ENCODE measurements around the gene NQO1.

The NQO1 gene

GRCh38 chr16:69688589-69688988 is 37.8 kb downstream of the NQO1 start:
- peaks cover 40% of the 10 kb centered on the region for H3K36me3 ChIP-seq (ENCODE audit: insufficient read depth, insufficient read length, low read length)
- H3K9me3 ChIP-seq (ENCODE audit: insufficient read depth, low read length), result no peaks in the 10 kb centered on the region
- TF ChIP-seq YY1 (IDR thresholded peaks at IDR 0.05; ENCODE audit: insufficient read depth, insufficient read length), result no peak
- no peak for TF ChIP-seq SUZ12 (IDR thresholded peaks at IDR 0.05; ENCODE audit: extremely low read depth, insufficient read depth, insufficient read length)
- no peak for TF ChIP-seq ZNF274 (IDR thresholded peaks at IDR 0.05; ENCODE audit: low read depth, low read length)
- no peaks in the 10 kb centered on the region for H3K4me1 ChIP-seq (ENCODE audit: insufficient read depth, insufficient read length)
- no peaks in the 10 kb centered on the region for H3K27me3 ChIP-seq (ENCODE audit: insufficient read depth, insufficient read length)
- no peak overlapping the region for H3K4me3 ChIP-seq (ENCODE audit: insufficient read length, low read depth)
- H3K9ac ChIP-seq (ENCODE audit: insufficient read length, low read depth), result no peak overlapping the region
- DNase-seq (ENCODE audit: low read depth, low spot score), result no peak

- peaks cover 56% of the 10 kb centered on the region for H3K36me3 ChIP-seq (ENCODE audit: insufficient read depth, insufficient read length, low read length)
- TF ChIP-seq ZNF274 (IDR thresholded peaks at IDR 0.05; ENCODE audit: low read depth, low read length), result no peak
- TF ChIP-seq SUZ12 (IDR thresholded peaks at IDR 0.05; ENCODE audit: extremely low read depth, insufficient read depth, insufficient read length), result no peak
- DNase-seq (ENCODE audit: low read depth, low spot score), result no peak
- no peak overlapping the region for H3K4me3 ChIP-seq (ENCODE audit: insufficient read length, low read depth)
- H3K27me3 ChIP-seq (ENCODE audit: insufficient read depth, insufficient read length), result no peaks in the 10 kb centered on the region
- H3K9ac ChIP-seq (ENCODE audit: insufficient read length, low read depth), result no peak overlapping the region
- no peaks in the 10 kb centered on the region for H3K9me3 ChIP-seq (ENCODE audit: insufficient read depth, low read length)
- no peaks in the 10 kb centered on the region for H3K4me1 ChIP-seq (ENCODE audit: insufficient read depth, insufficient read length)
Observed at GRCh38 chr16:69680358-69680757, 46.0 kb downstream of the NQO1 start.

GRCh38 chr16:69672998-69673713 is 53.2 kb downstream of the NQO1 start:
- no peak for DNase-seq (ENCODE audit: low read depth, low spot score)
- peaks cover 70% of the 10 kb centered on the region for H3K36me3 ChIP-seq (ENCODE audit: insufficient read depth, insufficient read length, low read length)
- H3K4me3 ChIP-seq (ENCODE audit: insufficient read length, low read depth), result no peak overlapping the region
- no peak overlapping the region for H3K9ac ChIP-seq (ENCODE audit: insufficient read length, low read depth)
- no peaks in the 10 kb centered on the region for H3K4me1 ChIP-seq (ENCODE audit: insufficient read depth, insufficient read length)
- H3K27me3 ChIP-seq (ENCODE audit: insufficient read depth, insufficient read length), result no peaks in the 10 kb centered on the region
- H3K9me3 ChIP-seq (ENCODE audit: insufficient read depth, low read length), result no peaks in the 10 kb centered on the region
- TF ChIP-seq ZNF274 (IDR thresholded peaks at IDR 0.05; ENCODE audit: low read depth, low read length) (no peak), SUZ12 (IDR thresholded peaks at IDR 0.05; ENCODE audit: extremely low read depth, insufficient read depth, insufficient read length) (no peak), YY1 (IDR thresholded peaks at IDR 0.05; ENCODE audit: insufficient read depth, insufficient read length) (no peak)

GRCh38 chr16:69672315-69672997 is 53.9 kb downstream of the NQO1 start:
- TF ChIP-seq SUZ12 (IDR thresholded peaks at IDR 0.05; ENCODE audit: extremely low read depth, insufficient read depth, insufficient read length) (no peak), ZNF274 (IDR thresholded peaks at IDR 0.05; ENCODE audit: low read depth, low read length) (no peak), YY1 (IDR thresholded peaks at IDR 0.05; ENCODE audit: insufficient read depth, insufficient read length) (no peak)
- no peaks in the 10 kb centered on the region for H3K27me3 ChIP-seq (ENCODE audit: insufficient read depth, insufficient read length)
- no peak overlapping the region for H3K4me3 ChIP-seq (ENCODE audit: insufficient read length, low read depth)
- H3K9me3 ChIP-seq (ENCODE audit: insufficient read depth, low read length), result no peaks in the 10 kb centered on the region
- no peak for DNase-seq (ENCODE audit: low read depth, low spot score)
- H3K4me1 ChIP-seq (ENCODE audit: insufficient read depth, insufficient read length), result no peaks in the 10 kb centered on the region
- H3K9ac ChIP-seq (ENCODE audit: insufficient read length, low read depth), result no peak overlapping the region
- H3K36me3 ChIP-seq (ENCODE audit: insufficient read depth, insufficient read length, low read length), result peaks cover 68% of the 10 kb centered on the region

- Histone ChIP-seq H3K4me3 (ENCODE audit: insufficient read length, low read depth) (no peak overlapping the region), H3K9me3 (ENCODE audit: insufficient read depth, low read length) (no peaks in the 10 kb centered on the region), H3K36me3 (ENCODE audit: insufficient read depth, insufficient read length, low read length) (peaks cover 50% of the 10 kb centered on the region), H3K27me3 (ENCODE audit: insufficient read depth, insufficient read length) (no peaks in the 10 kb centered on the region), H3K9ac (ENCODE audit: insufficient read length, low read depth) (no peak overlapping the region), H3K4me1 (ENCODE audit: insufficient read depth, insufficient read length) (no peaks in the 10 kb centered on the region)
- DNase-seq (ENCODE audit: low read depth, low spot score), result no peak
- TF ChIP-seq YY1 (IDR thresholded peaks at IDR 0.05; ENCODE audit: insufficient read depth, insufficient read length) (no peak), SUZ12 (IDR thresholded peaks at IDR 0.05; ENCODE audit: extremely low read depth, insufficient read depth, insufficient read length) (no peak), ZNF274 (IDR thresholded peaks at IDR 0.05; ENCODE audit: low read depth, low read length) (no peak)
Observed at GRCh38 chr16:69669577-69669976, 56.8 kb downstream of the NQO1 start.

GRCh38 chr16:69663846-69664245 is 62.5 kb downstream of the NQO1 start:
- H3K27me3 ChIP-seq (ENCODE audit: insufficient read depth, insufficient read length), result no peaks in the 10 kb centered on the region
- H3K4me1 ChIP-seq (ENCODE audit: insufficient read depth, insufficient read length), result no peaks in the 10 kb centered on the region
- TF ChIP-seq SUZ12 (IDR thresholded peaks at IDR 0.05; ENCODE audit: extremely low read depth, insufficient read depth, insufficient read length), result no peak
- no peak for TF ChIP-seq ZNF274 (IDR thresholded peaks at IDR 0.05; ENCODE audit: low read depth, low read length)
- no peak for TF ChIP-seq YY1 (IDR thresholded peaks at IDR 0.05; ENCODE audit: insufficient read depth, insufficient read length)
- no peak overlapping the region for H3K9ac ChIP-seq (ENCODE audit: insufficient read length, low read depth)
- H3K9me3 ChIP-seq (ENCODE audit: insufficient read depth, low read length), result no peaks in the 10 kb centered on the region
- peaks cover 53% of the 10 kb centered on the region for H3K36me3 ChIP-seq (ENCODE audit: insufficient read depth, insufficient read length, low read length)
- DNase-seq (ENCODE audit: low read depth, low spot score), result no peak
- no peak overlapping the region for H3K4me3 ChIP-seq (ENCODE audit: insufficient read length, low read depth)

- Histone ChIP-seq H3K27me3 (ENCODE audit: insufficient read depth, insufficient read length) (no peaks in the 10 kb centered on the region), H3K9ac (ENCODE audit: insufficient read length, low read depth) (no peak overlapping the region), H3K4me1 (ENCODE audit: insufficient read depth, insufficient read length) (no peaks in the 10 kb centered on the region), H3K9me3 (ENCODE audit: insufficient read depth, low read length) (no peaks in the 10 kb centered on the region), H3K36me3 (ENCODE audit: insufficient read depth, insufficient read length, low read length) (peaks cover 51% of the 10 kb centered on the region), H3K4me3 (ENCODE audit: insufficient read length, low read depth) (no peak overlapping the region)
- DNase-seq (ENCODE audit: low read depth, low spot score), result no peak
- TF ChIP-seq YY1 (IDR thresholded peaks at IDR 0.05; ENCODE audit: insufficient read depth, insufficient read length), result no peak
- TF ChIP-seq SUZ12 (IDR thresholded peaks at IDR 0.05; ENCODE audit: extremely low read depth, insufficient read depth, insufficient read length), result no peak
- TF ChIP-seq ZNF274 (IDR thresholded peaks at IDR 0.05; ENCODE audit: low read depth, low read length), result no peak
Observed at GRCh38 chr16:69662901-69663300, 63.5 kb downstream of the NQO1 start.

Data from NT2/D1 (cell line).